Forelimb muscle (tissue), 1 donor: Measurements from ENCODE around the gene CCM2L. TPM values are rescaled to one million over a fixed set of nuclear protein-coding genes. Genes with fewer than 3 reads are reported as not detected.

ENCODE experiments used
- polyA plus RNA-seq: library from polyadenylated mRNA; unstranded; fragments of 120-200 nt; gene quantifications from one replicate; pipeline ENCODE4 v1.2.1, GENCODE V29; 2013; ENCODE audit not compliant: insufficient read length

CCM2L gene
- polyA plus RNA-seq, 1 donor, result 5.4 TPM

Other genes starting within 250 kb of the CCM2L start
- gene MYLK2, start 191.1 kb upstream of the CCM2L start, polyA plus RNA-seq, result 60.0 TPM
- 5.9 TPM for gene FOXS1, start 164.8 kb upstream of the CCM2L start, polyA plus RNA-seq
- gene DUSP15, start 139.9 kb upstream of the CCM2L start, polyA plus RNA-seq, result 1.7 TPM
- gene TTLL9, start 139.8 kb upstream of the CCM2L start, polyA plus RNA-seq, result 0.29 TPM
- gene PDRG1, start 58.4 kb upstream of the CCM2L start, polyA plus RNA-seq, result 16.8 TPM
- 0.04 TPM for gene XKR7, start 42.3 kb upstream of the CCM2L start, polyA plus RNA-seq
- gene HCK, start 41.8 kb downstream of the CCM2L start, polyA plus RNA-seq, result 3.5 TPM
- 38.5 TPM for gene TM9SF4, start 99.3 kb downstream of the CCM2L start, polyA plus RNA-seq
- 9.8 TPM for gene PLAGL2, start 197.3 kb downstream of the CCM2L start, polyA plus RNA-seq
- 25.7 TPM for gene POFUT1, start 197.4 kb downstream of the CCM2L start, polyA plus RNA-seq